Posterior vena cava (tissue), 2 donors: Measurements from ENCODE around the gene CAMTA1. TPM values are rescaled to one million over a fixed set of nuclear protein-coding genes. Genes with fewer than 3 reads are reported as not detected.

Experiments
- DNase-seq: peaks from one replicate; pipeline ENCODE4 v3.0.0-alpha.2; 2020; ENCODE audit warnings: low spot score
- intact Hi-C, 2 donors: fragments of 100-400 bp; cut with DNase I; formaldehyde crosslinking; loops; one replicate each; pipeline versions ENCODE4 v1.14.1 to v1.14.2; 2022 to 2023
- total RNA-seq, 2 donors: library from RNA; stranded (reverse); fragmentation: NEBNext Ultra II Directional; extraction: Animal tissue kit (Norgen Biotek cat#: 25700); gene quantifications; one replicate each; pipeline ENCODE4 v1.2.1, GENCODE V29; 2021
- donor health status: DM: yes; HTN: yes; CAD: no.
- donor health status: DM: yes; HTN: yes; CAD: no.

The CAMTA1 gene
- total RNA-seq, 2 donors from 2014 or later = 65.1 to 76.4 TPM

DNA sequence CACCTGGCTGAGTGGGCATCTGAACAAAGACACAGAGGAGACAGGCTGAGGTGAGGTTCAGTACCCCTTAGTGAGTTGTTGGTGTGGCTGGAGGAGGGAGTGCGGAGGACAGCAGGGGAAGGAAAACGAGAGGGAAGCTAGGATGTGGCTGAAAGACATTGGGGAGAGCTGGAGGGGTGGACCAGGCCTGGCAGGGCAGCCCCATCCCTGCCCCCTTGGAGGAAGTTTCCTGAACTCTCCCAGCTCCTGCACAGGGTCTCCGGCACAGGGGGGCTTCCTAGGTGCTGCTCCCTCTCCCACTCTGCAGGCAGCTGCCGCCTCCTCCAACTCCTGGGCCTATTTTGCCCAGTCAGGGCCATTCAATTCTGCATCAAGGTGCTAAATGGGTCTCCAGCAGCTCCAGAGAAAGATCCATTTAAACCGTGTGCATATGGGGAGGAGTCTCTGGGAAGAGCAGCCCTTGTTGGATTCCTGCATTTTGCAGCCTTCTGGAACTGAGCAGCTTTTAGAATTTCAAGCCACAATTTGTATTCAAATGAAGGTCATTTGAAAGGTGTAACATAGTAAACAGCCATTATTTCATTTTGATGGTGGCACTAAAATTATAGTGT lies 193.9 kb downstream of the CAMTA1 start:
- intact Hi-C loops = no loop called here
- DNase-seq = peak; percentile 47

DNA sequence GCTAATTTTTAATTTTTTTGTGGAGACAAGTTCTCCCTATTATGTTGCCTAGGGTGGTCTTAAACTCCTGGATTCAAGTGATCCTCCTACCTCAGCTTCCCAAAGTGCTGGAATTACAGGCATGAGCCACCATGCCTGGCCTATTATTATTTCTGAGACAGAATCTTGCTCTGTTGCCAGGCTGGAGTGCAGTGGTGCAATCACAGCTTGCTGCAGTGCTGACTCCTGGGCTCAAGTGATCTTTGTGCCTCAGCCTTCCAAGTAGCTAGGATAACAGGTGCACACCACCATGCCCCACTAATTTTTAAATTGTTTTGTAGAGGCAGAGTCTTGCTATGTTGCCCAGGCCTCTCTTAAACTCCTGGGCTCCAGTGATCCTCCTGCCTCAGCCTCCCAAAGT lies 196.3 kb downstream of the CAMTA1 start:
- peak; percentile 7 for DNase-seq
- intact Hi-C loops = no loop called here

DNA sequence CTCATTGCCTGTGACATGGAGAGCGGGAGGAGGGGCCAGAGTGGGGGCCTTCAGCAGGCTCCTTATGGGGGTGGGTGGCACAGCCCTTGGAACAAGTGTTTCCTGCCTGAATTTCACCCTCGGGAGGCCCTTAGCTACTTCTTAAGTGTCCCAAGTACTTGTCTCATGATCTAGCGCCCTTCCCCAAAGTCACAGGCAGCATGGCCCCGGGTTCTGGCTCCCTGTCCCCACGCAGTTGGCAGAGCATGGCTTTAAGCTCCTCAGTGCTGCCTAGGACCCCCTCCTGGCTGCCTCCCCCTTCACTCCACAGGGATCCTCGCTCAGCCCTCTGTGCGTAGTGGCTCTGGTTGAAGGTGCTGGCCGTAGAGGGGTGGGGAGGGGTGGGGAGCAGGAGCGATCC lies 197.2 kb downstream of the CAMTA1 start:
- intact Hi-C loops = no loop called here
- peak; percentile 24 for DNase-seq

DNA sequence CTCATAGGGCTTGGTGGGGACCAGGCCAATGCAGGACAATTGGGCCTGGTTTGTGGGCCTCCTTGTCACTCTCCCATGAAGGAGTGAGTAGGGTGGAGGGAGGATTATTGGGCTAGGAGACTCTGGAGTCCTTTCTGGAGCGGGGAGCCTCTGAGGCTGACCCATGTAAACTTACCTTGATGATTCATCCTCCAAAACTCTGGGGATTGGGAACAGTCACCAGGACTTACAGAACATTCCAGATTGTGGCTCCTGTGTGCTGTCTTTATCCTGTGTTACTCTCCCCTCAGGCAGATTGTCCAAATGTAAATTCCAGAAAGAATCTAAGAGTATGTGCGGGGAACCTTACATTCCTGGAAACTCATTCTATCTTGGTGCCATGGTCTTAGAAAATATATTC lies 197.6 kb downstream of the CAMTA1 start:
- DNase-seq = peak; percentile 29
- intact Hi-C loops = no loop called here

DNA sequence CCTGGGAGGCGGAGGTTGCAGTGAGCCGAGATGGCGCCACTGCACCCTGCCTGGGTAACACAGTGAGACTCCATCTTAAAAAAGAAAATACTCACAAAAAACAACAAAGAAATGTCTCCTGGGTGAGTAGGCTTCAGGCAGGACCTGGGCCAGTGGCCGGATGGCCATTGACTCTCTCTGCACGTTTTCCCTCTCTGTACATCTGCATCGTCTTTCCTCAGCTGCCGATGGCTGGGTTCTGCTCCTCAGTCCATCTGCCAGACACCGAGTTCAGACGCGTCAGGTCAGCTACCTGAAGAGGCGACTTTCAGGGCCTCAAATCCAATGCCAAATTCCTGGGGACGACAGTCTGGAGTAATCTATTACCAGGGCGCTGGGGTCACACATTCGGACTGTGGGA lies 199.3 kb downstream of the CAMTA1 start:
- intact Hi-C loops = no loop called here
- DNase-seq = peak; percentile 34

DNA sequence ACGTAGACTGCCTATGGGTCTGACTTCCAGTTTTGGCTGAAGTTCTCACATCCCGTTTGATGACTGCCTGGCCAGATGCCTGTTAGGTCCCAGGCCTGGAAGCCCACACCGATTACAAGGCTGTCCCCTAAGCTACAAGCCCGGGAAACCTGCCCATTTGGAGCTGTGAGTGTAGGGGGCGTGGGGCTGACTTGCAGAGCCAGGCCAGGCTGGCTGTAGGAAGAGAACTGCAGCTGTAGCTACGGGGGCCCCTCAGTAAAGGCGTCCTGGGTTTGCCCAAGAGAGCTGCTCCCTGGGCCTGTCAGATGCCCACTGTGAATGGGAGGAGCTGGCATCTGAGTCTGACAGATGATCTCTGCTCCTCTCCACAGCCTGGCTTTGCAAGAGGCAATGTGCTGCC lies 199.7 kb downstream of the CAMTA1 start:
- intact Hi-C loops = no loop called here
- peak; percentile 67 for DNase-seq

DNA sequence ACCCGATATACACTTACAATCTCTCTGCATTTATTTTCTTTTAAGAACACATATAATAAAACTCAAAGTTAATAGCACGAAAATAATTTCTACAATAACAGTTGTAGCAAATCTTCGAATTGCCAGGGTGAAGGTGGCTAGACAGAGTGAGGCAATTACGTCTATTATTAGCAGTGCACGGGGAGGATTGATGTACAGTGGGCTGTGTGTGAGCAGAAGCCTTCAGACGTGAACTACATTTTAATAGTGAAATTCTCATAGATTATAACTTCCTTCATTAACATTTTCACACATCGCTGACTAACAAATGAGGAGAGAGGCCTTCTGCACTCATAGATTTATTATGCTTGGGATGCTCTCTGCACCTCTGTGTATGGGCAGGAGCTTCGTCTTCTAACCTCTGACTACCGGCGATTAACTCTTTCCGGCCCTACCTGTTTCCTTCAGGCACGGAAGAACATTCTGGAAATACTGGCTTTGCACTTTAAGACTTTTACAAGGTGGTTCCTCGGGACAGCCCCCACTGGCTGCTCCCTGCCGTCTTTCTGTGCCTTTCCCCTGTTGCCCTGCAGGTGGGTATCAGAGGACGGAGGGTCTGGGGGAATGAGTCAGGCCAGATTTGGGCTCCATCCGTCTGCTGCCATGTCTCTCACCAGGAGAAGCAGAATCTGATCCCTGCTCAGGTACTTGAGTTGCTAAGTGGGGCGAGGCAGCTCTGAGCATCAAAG lies 200.5 kb downstream of the CAMTA1 start:
- peak; percentile 15 for DNase-seq
- intact Hi-C loops = no loop called here

DNA sequence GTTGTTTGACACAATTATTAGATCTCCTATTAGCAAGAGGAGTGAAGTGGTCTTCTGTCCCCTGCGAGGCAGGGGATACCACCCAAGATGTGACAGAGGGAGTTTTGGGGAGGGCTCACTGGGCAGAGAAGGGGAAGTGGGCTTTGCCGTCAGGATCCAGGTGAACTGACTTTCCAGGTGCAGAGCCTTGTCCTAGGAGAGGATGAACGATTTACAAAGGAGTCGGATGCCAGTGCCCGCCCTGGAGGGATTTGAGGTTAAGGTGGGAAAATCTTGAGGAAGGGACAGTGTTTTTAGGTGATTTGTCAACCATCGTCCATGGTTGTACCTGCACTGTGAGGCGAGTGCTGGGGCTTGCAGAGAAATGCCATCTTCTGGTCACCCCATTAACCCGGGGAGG lies 201.0 kb downstream of the CAMTA1 start:
- intact Hi-C loops = no loop called here
- peak; percentile 51 for DNase-seq

DNA sequence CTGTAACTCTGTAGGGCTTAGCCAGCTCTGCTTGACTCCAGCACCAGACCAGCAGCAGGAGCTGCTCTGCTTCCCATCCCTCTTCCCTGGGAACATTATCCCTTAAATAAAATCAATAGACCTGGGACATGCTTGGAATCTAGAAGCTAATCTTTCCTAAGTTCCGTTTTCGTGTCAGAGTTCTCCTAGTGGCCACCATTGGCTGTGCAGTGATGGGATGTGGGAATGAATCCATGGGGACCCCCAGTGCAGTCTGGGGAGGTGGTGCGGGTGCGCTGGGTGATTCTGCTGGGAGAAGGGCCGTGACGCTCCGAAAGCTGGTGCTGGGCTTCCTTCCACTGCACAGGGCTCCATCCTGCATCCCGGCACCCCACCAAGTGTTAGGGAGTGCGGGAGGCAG lies 202.7 kb downstream of the CAMTA1 start:
- intact Hi-C loops = no loop called here
- DNase-seq = peak; percentile 19

DNA sequence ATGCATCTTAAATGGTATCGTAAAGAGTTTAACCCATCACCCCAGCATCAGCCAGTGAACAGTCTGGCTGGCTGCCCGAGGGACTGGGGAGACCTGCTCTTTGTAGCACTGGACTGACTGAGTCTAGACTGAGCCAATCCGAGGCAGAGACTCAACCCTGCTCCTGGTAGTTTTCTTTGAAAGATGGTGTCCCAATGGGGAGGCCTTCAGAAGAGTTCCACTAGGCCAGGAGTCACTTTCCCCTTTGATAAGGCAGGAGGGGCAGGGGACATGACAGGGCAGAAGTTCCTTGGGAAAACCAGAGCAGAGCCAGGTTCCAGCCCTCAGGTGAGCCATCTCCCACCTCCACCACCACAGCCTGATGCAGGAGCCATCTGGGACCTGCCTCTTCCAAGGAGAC lies 203.5 kb downstream of the CAMTA1 start:
- intact Hi-C loops = no loop called here
- DNase-seq = peak; percentile 2

DNA sequence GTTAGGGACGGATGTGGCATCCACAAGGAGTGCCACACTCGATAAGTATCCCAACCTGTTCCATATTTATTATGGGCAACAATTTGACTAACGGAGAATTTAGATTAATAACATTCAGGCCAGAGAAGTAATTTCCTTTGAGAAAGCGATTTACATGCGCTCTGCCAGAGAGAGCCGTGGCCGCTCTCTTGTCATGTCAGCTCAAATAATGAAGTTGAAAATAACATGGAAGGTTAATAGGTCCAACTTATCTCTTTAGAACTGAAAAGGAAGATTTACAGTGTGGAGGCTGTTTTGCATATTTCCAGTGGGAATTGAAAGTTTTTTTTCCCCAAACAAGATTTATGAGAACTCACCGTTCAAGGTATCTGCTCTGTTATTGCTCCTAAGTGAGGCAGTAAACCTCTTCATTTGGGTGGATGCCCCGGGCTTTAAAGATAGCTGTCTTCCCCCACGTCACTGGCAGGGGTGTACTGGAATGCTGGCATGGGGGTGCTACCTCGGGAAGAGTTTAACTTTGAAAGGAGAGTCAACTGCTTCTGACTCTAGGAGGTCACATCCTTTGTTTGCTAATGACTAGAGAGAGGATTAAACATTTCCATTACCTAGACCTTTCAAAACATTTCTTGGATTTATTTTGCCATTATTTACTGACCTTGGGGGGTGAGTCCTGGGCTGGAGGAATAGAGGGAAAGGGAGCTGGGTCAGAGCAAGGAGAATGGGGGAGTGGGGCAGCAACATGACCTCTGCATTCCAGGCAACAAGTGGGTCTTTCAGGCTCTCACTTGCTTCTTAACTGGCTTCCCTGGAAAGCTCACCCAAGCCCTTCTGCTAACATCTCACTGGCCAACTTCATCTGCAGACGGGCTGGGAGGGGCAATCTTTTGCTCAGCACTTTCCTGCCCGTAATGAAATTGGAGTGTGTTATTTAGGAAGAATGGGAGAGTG lies 204.2 kb downstream of the CAMTA1 start:
- intact Hi-C loops = no loop called here
- DNase-seq = peak; percentile 36

DNA sequence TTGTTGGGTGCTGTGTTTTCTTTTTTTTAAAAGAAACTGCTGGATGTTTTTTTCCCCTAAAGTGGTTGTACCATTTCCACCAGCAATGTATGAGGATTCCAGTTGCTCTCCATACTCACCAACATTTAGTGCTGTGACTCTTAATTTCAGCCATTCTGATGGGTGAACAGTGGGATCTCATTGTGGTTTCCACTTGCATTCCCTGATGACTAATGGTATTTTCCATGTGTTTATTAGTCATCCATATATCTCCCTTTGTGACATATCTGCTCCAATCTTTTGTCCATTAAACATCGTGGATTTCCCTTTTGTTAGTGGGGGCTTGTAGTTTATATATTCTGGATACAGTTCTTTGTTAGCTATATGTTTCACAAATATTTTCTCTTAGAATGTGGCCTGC lies 206.0 kb downstream of the CAMTA1 start:
- DNase-seq = no peak
- intact Hi-C loops = no loop called here

DNA sequence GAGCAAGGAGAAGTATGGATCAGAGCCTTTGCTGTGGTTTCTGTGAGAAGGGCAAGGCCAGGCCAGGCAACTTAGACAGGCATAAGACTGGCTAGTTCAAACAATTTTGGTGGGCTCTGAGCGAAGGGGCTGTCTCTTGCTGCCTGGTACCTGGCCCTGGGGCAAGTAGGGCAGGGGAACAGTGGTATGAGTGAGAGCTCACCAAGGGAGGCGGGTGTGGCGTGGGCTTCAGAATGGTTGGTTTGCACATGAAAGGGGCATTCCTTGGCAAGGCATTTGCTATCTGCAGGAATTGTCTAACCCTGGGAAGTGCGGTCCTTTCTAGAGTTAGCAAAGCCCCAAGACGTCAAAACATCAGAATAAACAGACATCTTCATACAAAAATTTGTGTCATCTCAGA lies 210.5 kb downstream of the CAMTA1 start:
- DNase-seq = peak; percentile 34
- intact Hi-C loops = no loop called here

DNA sequence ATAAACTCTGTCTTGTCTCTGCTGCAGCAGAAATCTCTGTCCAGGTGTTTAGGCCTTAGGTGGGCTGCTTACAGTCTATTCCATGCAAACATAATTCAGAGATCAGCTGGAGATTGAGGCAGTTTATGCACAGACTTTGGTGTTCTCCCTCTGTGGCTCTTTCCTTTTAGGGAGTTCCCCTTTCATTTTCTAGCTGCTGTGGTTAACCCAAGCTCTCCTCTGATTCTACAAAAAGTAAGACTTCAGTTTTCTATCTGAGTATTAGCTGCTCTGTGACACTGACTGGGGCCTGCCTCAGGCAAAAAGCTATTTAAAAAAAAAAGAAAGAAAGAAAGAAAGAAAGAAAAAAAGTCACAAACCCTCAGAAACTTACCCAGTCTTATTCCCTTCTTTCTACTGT lies 211.1 kb downstream of the CAMTA1 start:
- intact Hi-C loops = no loop called here
- no peak for DNase-seq

DNA sequence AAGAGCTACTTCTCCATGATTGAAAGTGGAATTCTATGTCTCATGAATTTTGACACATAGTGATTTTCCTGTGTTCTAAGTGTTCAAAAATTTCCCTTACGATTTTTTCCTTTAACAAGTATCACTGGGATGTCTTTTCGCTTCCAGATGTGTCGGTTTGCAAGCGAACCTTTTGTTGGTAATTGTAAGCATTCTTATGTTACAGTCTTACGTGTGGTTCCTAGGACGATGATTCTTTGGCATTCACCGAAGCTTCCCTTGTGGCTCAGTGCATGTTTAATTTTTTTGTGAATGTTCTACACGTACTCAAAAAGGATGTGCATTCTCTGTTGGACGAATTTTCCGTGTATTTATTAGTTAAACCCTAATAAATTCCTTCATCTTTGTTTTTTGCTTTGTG lies 211.6 kb downstream of the CAMTA1 start:
- intact Hi-C loops = no loop called here
- peak; percentile 11 for DNase-seq

DNA sequence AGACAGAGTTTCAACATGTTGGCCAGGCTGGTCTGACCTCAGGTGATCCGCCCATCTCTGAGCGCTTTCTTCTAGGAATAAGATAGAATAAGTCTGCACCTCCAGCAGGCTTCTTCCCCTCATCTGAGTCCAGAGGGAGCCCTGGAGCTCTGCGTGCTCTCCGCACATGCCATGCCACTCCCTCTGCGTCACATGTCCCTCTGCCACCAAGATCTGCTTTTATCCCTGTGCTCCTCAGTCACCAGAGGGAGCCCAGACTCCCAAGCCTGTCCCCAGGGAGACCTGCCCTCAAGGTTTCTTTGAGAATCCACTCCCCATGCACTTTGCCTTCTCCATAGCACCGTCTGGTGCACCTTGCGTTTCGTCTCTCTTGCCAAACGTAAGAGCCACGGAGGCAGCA lies 213.0 kb downstream of the CAMTA1 start:
- intact Hi-C loops = no loop called here
- peak; percentile 48 for DNase-seq

DNA sequence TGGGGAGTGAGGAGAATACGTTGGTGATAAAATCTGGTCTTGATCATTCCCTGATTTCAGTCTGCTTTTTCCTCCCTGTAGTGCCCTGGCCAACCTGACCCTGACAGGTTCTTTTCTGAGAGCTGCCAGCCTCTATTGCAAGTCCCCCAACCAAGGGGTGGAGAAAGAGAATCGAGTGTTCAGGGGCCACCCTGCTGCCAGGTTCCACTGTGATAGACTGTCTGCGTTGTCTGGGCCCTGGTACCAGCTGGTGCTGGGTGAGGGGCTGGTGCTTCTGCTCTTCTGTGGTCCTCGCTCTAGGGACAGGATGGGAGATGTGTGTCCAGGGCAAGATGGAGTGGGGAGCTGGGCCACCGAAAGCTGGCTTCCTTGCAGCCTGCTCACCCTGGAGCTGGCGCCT lies 214.6 kb downstream of the CAMTA1 start:
- intact Hi-C loops = no loop called here

DNA sequence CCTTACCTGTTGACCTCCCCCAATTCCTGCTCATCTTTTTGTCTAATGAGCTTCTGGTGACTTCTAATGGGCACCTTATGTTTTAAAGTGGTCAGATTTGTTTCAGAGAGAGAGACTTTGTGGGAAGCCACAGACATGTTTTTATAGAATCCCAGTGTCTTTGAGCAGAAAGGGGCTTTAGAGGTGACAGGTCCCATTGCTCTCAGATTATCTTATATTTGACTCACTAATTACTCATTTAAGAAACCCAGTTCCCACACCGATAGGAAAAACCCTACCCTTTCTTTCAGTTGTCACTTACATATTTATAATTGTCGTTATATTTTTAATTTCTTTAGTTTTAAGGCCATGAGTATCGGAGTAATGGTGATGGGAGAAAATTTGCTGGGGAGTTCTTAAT lies 215.5 kb downstream of the CAMTA1 start:
- intact Hi-C loops = no loop called here
- no peak for DNase-seq

More for the DNA sequence above, 214.6 kb downstream of the CAMTA1 start:
- DNase-seq = peak; percentile 22

DNA sequence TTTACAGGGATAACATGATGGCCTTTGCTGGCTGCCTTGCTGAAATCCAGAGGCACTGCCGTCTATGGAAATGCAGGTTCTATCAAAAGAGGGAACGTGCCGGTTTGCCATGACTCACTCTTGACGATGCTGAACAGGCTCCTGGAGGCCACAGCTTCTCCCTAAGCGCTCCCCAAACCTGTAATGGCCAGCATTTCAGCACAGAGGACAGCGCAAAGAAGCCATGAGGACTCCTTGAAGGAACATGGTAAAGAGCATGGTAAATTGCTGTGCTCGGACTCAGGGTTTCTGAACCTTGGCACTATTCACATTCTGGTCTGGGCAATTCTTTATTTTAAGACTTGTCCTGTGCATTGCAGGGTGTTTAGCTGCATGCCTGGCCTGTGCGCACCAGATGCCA lies 217.5 kb downstream of the CAMTA1 start:
- DNase-seq = no peak
- intact Hi-C loops = no loop called here

DNA sequence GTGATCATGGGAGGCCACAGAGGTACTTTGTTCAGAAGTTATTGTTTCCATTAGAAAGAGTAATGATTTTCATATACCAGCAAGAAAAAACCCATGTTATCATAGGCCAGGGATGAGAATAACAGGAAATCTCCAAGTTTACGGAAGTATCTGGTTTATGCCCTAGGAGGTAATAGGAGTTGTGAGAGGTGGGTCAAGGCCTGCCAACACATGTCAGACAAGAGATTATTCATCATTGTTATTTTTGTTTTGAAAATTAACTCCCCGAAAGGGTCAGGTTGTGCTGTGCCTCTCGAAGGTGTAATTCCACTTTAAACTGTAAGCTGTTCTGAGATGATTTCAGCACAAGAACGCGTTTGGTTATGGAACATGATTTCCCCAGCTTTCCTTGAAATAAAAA lies 218.4 kb downstream of the CAMTA1 start:
- intact Hi-C loops = no loop called here
- DNase-seq = no peak
